ENCODE data around the gene MRPS22. TPM values are rescaled to one million over a fixed set of nuclear protein-coding genes. Genes with fewer than 3 reads are reported as not detected.

Gene MRPS22
- total and polyA plus RNA-seq, 9 of the 15 experiments (the other 6 are each of a cell fraction or from before 2014, with no cell fraction given), result 148 to 397 (median 229) TPM

DNA sequence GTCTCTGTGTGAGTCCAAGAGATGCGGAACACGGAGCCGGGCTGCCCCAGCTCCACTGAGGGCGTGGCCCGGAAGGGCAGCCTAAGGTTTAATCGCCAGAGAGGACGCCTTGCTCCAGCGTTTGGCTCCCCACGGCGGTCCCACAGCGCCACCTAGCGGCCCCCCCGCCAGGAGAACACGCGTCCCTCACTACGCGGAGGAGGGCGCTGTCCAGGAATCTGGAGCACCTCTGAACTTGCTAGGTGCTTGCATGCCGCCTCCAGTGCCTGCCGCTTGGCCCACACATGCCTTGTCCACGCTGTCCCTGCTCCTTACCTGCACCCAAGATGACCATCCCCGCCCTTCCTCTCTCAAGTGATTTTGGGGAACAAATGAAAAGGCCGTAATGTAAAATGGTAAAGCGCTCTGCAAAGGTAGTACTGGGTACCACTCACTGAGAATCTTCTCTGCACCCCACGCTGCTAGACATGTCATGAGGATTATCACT, 14.4 kb upstream of the MRPS22 start (continued):
- TF ChIP-seq THAP12 (CRISPR knock-in tag; IDR thresholded peaks at IDR 0.05) (0 out of 2 replicates have a peak, but pooled peaks have one; percentile 35), ZBTB7A (IDR thresholded peaks at IDR 0.05; ENCODE audit: borderline replicate concordance, control insufficient read depth, low read depth, low read length) (no peak), SRSF3 (IDR thresholded peaks at IDR 0.05; ENCODE audit: insufficient read depth, low read length) (no peak), TBL1XR1 (IDR thresholded peaks at IDR 0.05; ENCODE audit: low read length in 2 of 2) (0 out of 4 replicates have a peak, but pooled peaks of 1 of the 2 experiments have one; percentile 4), PREB (CRISPR knock-in tag; IDR thresholded peaks at IDR 0.05) (no peak), FOXJ3 (CRISPR knock-in tag; IDR thresholded peaks at IDR 0.05) (no peak), CBX5 (IDR thresholded peaks at IDR 0.05; ENCODE audit: borderline replicate concordance, low read depth) (peak; percentile 81; the same call in 1 of the 2 replicates), RFX1 (IDR thresholded peaks at IDR 0.05) (no peak), XRCC4 (IDR thresholded peaks at IDR 0.05; ENCODE audit: extremely low read depth, insufficient read depth, insufficient read length) (no peak), ZNF707 (CRISPR knock-in tag; conservative IDR thresholded peaks at IDR 0.05) (no peak), XRCC3 (IDR thresholded peaks at IDR 0.05) (no peak), ZC3H11A (IDR thresholded peaks at IDR 0.05; ENCODE audit: low read depth, low read length) (no peak), ZNF174 (CRISPR knock-in tag; IDR thresholded peaks at IDR 0.05) (no peak), TGIF2 (CRISPR knock-in tag; IDR thresholded peaks at IDR 0.05) (no peak), LCOR (CRISPR knock-in tag; IDR thresholded peaks at IDR 0.05) (peak; percentile 82), CEBPB (tag; IDR thresholded peaks at IDR 0.05) (no peak), TEAD1 (CRISPR knock-in tag; IDR thresholded peaks at IDR 0.05) (peak in 1 of 2 experiments; percentile 97; a peak in 2 of 4 replicates), NR2F6 (CRISPR knock-in tag; IDR thresholded peaks at IDR 0.05) (no peak), BMI1 (IDR thresholded peaks at IDR 0.05; ENCODE audit: low read length) (no peak), ZNF57 (CRISPR knock-in tag; IDR thresholded peaks at IDR 0.05) (no peak), PHB2 (IDR thresholded peaks at IDR 0.05; ENCODE audit: low read depth) (no peak)
- TF ChIP-seq, protein P1, sequence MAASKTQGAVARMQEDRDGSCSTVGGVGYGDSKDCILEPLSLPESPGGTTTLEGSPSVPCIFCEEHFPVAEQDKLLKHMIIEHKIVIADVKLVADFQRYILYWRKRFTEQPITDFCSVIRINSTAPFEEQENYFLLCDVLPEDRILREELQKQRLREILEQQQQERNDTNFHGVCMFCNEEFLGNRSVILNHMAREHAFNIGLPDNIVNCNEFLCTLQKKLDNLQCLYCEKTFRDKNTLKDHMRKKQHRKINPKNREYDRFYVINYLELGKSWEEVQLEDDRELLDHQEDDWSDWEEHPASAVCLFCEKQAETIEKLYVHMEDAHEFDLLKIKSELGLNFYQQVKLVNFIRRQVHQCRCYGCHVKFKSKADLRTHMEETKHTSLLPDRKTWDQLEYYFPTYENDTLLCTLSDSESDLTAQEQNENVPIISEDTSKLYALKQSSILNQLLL (CRISPR knock-in tag; IDR thresholded peaks at IDR 0.05; ENCODE audit: borderline replicate concordance), result no peak
- TF ChIP-seq, protein P2, sequence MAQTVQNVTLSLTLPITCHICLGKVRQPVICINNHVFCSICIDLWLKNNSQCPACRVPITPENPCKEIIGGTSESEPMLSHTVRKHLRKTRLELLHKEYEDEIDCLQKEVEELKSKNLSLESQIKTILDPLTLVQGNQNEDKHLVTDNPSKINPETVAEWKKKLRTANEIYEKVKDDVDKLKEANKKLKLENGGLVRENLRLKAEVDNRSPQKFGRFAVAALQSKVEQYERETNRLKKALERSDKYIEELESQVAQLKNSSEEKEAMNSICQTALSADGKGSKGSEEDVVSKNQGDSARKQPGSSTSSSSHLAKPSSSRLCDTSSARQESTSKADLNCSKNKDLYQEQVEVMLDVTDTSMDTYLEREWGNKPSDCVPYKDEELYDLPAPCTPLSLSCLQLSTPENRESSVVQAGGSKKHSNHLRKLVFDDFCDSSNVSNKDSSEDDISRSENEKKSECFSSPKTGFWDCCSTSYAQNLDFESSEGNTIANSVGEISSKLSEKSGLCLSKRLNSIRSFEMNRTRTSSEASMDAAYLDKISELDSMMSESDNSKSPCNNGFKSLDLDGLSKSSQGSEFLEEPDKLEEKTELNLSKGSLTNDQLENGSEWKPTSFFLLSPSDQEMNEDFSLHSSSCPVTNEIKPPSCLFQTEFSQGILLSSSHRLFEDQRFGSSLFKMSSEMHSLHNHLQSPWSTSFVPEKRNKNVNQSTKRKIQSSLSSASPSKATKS (CRISPR knock-in tag; IDR thresholded peaks at IDR 0.05), result no peak
